ENCODE measurements around the gene PTOV1.

DNA sequence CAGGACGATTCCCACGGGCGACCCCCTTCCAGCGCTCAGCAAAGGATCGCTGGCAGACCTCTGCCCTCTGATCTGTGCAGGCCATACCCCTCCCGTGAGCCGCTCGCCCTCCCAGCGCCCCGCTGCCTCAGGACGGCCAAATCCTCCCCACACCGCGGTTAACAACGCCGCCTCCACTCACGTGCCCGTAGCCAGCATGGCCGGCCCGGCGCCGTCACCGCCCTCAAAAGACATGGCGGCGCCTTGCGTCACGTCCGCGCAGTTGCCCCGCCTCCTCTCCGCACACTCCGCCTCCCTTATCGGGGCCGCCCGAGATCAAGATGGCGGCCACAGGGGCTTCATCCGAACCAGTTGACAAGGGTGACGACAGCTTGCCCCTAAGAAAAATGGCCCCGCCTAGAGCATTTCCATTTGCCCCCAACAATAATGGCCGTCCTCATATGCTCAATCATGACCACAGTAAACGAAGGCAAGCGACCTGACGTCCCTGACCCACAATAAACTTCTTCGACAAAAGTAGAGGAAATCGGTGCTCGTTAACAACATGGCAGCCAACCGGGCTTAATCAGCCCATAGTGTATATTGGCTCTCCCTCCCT lies 25.6 kb downstream of the PTOV1 start:
- TF ChIP-seq, protein P1, sequence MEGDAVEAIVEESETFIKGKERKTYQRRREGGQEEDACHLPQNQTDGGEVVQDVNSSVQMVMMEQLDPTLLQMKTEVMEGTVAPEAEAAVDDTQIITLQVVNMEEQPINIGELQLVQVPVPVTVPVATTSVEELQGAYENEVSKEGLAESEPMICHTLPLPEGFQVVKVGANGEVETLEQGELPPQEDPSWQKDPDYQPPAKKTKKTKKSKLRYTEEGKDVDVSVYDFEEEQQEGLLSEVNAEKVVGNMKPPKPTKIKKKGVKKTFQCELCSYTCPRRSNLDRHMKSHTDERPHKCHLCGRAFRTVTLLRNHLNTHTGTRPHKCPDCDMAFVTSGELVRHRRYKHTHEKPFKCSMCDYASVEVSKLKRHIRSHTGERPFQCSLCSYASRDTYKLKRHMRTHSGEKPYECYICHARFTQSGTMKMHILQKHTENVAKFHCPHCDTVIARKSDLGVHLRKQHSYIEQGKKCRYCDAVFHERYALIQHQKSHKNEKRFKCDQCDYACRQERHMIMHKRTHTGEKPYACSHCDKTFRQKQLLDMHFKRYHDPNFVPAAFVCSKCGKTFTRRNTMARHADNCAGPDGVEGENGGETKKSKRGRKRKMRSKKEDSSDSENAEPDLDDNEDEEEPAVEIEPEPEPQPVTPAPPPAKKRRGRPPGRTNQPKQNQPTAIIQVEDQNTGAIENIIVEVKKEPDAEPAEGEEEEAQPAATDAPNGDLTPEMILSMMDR (IDR thresholded peaks at IDR 0.05; ENCODE audit: low read length): no peak
- no peak for TF ChIP-seq EZH2 (IDR thresholded peaks at IDR 0.05; ENCODE audit: borderline replicate concordance, low read length)

Data from OCI-LY1 (cell line).